ENCODE results near the gene HAO2.

GRCh38 chr1:119431836-119432235 lies 63.3 kb downstream of the HAO2 start:
- no peak for TF ChIP-seq CTCF (IDR thresholded peaks at IDR 0.05)
- TF ChIP-seq POLR2A (IDR thresholded peaks at IDR 0.05), result no peak

All from adrenal gland (tissue), 5 donors.